ENCODE data around the gene SLC39A11.

DNA sequence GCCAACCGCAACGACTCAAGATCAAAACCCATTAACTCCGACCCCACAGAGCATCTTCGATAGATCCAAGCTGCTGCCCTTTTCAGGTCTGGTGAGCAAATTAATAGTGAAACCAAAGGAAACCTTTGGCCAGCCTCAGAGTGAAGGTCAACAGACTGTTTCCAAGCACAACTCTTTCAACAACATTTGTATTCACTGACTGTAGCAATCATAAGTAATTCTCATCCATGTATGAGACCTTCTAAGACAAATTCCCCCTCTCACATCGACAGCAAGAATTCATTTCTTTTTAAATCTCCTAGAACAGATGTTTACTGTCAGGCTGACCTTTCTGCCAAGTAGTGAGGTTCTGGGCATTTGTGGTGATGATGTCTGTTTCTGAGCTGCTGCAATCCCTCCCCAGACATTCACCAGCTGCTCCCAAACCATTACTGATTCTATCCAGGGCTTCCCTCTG lies 64.2 kb downstream of the SLC39A11 start:
- TF ChIP-seq POLR2AphosphoS5 (IDR thresholded peaks at IDR 0.05) = no peak
- TF ChIP-seq, protein P1, sequence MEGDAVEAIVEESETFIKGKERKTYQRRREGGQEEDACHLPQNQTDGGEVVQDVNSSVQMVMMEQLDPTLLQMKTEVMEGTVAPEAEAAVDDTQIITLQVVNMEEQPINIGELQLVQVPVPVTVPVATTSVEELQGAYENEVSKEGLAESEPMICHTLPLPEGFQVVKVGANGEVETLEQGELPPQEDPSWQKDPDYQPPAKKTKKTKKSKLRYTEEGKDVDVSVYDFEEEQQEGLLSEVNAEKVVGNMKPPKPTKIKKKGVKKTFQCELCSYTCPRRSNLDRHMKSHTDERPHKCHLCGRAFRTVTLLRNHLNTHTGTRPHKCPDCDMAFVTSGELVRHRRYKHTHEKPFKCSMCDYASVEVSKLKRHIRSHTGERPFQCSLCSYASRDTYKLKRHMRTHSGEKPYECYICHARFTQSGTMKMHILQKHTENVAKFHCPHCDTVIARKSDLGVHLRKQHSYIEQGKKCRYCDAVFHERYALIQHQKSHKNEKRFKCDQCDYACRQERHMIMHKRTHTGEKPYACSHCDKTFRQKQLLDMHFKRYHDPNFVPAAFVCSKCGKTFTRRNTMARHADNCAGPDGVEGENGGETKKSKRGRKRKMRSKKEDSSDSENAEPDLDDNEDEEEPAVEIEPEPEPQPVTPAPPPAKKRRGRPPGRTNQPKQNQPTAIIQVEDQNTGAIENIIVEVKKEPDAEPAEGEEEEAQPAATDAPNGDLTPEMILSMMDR (IDR thresholded peaks at IDR 0.05) = no peak
- no peak for TF ChIP-seq EP300 (IDR thresholded peaks at IDR 0.05)
- TF ChIP-seq POLR2A (IDR thresholded peaks at IDR 0.05) = no peak
